Right lobe of liver (tissue), 6 donors: Measurements from ENCODE around the gene GPR39. TPM values are rescaled to one million over a fixed set of nuclear protein-coding genes. Genes with fewer than 3 reads are reported as not detected.

Experiments used
- ATAC-seq, 4 donors: fragments of 200-7000 bp; cut with Tn5 transposase; one replicate each; pipeline ENCODE4 v1.9.1; 2020; ENCODE audit warnings: mild to moderate bottlenecking in 4 of 4, moderate library complexity in 4 of 4
- DNase-seq, 3 donors: peaks; one replicate each; pipeline ENCODE4 v3.0.0-alpha.2; 2020
- H3K27ac ChIP-seq, 3 donors: fragments of 200-600 bp; one replicate each; pipeline ENCODE4 v1.8.0; 2022
- H3K27me3 ChIP-seq, 2 donors: fragments of 200-600 bp; one replicate each; pipeline ENCODE4 v1.8.0; 2022
- H3K36me3 ChIP-seq, 4 donors: fragments of 200-600 bp; sonication (generic) in 1 of 4; one replicate each; pipeline versions ENCODE4 v1.5.1 to v1.8.0; 2017 to 2022; ENCODE audit warnings: control low read depth in 1 of 4
- H3K4me1 ChIP-seq, 4 donors: fragments of 200-600 bp; sonication (generic) in 1 of 4; one replicate each; pipeline versions ENCODE4 v1.5.1 to v1.8.0; 2017 to 2022; ENCODE audit warnings: control low read depth in 1 of 4
- H3K4me3 ChIP-seq, 3 donors: fragments of 200-600 bp; one replicate each; pipeline ENCODE4 v1.8.0; 2022
- H3K9me3 ChIP-seq, 4 donors: fragments of 200-600 bp; sonication (generic) in 1 of 4; one replicate each; pipeline versions ENCODE4 v1.5.1 to v1.8.0; 2017 to 2022; ENCODE audit warnings: control low read depth in 1 of 4
- POLR2A ChIP-seq: fragments of 450-650 bp; IDR thresholded peaks from one replicate; pipeline ENCODE4 v1.6.1; 2017; ENCODE audit warnings: antibody characterized with exemption, mild to moderate bottlenecking
- WGBS: methylation state at CpG from one replicate; pipeline ENCODE4 v1.1.6; 2018; ENCODE audit warnings: low coverage, low lambda C conversion rate; ENCODE audit not compliant: insufficient coverage; ENCODE audit errors: missing lambda C conversion rate; 5-methylcytosine and 5-hydroxymethylcytosine counted together
- intact Hi-C, 2 donors: fragments of 100-400 bp; cut with DNase I; formaldehyde crosslinking; loops; one replicate each; pipeline versions ENCODE4 v1.11.2 to v1.14.1; 2022
- total RNA-seq, 6 experiments: library from RNA; depleted of rRNA in 2 of 6; stranded (reverse); fragments of >200 nt in 2 of 6; fragmentation: NEBNext Ultra II Directional in 3 of 6; extraction: Animal tissue kit (Norgen Biotek cat#: 25700) in 3 of 6; gene quantifications; one replicate each; pipeline versions ENCODE4 v1.1.0 to v1.2.4, GENCODE V29; 2016 to 2023
- TF ChIP-seq, protein P1 (sequence below), 4 donors: fragments of 200-600 bp in 3 of 4; fragments of 450-650 bp in 1 of 4; IDR thresholded peaks; one replicate each; pipeline versions ENCODE4 v1.5.1 to v1.8.0; 2016 to 2022; ENCODE audit warnings: antibody characterized with exemption in 4 of 4, mild to moderate bottlenecking in 2 of 4
- donor health status: DM: no; HTN: yes; CAD: no.
- donor health status: DM: no; HTN: no; CAD: no.
- donor health status: DM: no; HTN: no; CAD: no.
- donor health status: DM: no; HTN: yes; CAD: no.
- donor health status: DM: no; HTN: yes; CAD: no.

GPR39 gene
- total RNA-seq, 6 experiments from 2014 or later = 3.6 to 9.1 (median 6.0) TPM

DNA sequence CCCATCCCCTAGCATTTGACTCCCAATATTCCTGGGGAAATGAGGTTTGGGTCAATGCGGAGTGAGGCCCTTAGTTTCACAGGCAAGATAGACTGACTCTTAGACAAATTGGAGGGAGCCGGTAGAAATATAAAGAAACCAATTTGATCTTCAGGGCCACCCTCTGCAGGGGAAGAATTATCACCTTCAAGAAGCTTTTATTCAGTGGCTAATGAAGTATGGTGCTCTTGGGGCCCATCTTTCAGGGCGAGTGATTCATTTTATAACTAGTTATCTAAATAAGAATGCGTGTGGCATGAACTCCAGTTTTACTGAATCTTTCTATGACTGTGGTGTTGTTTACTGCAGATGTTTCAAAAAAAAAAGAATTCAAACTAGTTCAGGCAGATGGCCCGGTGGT is 165.0 kb downstream of the GPR39 start:
- Histone ChIP-seq H3K4me1 (peaks cover 0 to 7% (median 0%) of the 10 kb centered on the region in 4 donors), H3K4me3 (no peak overlapping the region), H3K27ac (no peak overlapping the region), H3K27me3 (no peaks in the 10 kb centered on the region), H3K9me3 (no peaks in the 10 kb centered on the region), H3K36me3 (no peaks in the 10 kb centered on the region)
- ATAC-seq = no peak
- intact Hi-C loops = no loop called here
- DNase-seq = no peak
- TF ChIP-seq, protein P1, sequence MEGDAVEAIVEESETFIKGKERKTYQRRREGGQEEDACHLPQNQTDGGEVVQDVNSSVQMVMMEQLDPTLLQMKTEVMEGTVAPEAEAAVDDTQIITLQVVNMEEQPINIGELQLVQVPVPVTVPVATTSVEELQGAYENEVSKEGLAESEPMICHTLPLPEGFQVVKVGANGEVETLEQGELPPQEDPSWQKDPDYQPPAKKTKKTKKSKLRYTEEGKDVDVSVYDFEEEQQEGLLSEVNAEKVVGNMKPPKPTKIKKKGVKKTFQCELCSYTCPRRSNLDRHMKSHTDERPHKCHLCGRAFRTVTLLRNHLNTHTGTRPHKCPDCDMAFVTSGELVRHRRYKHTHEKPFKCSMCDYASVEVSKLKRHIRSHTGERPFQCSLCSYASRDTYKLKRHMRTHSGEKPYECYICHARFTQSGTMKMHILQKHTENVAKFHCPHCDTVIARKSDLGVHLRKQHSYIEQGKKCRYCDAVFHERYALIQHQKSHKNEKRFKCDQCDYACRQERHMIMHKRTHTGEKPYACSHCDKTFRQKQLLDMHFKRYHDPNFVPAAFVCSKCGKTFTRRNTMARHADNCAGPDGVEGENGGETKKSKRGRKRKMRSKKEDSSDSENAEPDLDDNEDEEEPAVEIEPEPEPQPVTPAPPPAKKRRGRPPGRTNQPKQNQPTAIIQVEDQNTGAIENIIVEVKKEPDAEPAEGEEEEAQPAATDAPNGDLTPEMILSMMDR (IDR thresholded peaks at IDR 0.05) = no peak
- no peak for TF ChIP-seq POLR2A
- WGBS = 88% methylated on average over 4 of the region's 5 CpGs

DNA sequence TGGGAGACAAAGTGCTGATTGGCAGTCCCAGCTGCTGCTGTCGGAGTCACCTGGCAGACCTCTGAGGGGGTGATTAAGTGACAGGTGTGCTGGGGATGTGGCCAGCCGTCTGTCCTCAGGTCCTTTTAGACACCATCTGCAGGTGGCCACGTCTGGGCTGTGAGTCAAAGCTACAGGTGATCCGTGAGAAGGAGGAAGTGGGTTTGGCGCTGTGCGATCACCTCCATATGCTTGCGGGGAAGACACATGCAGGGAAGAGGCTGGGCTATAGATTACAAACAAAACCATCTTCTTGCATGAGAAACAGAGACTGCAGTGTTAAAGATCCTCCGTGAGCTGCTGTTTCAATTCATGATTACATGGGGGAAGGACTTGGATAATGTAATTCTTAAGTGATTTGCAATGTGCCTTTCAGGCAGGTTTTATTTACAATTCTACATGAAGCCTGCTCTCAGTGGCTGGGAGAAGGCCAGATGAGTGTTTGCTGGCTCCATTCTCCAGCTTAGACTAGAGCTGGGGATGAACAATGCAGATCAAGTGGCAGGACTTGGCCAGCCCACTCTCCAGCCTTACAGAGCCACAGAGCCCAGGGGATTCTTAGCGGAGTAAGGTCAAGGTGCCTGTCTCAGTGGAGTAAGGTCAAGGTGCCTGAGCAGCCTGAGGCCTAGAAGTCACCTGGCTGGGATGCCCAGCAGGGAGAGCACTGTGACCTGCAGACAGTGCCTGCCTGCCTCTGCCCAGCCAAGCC is 165.6 kb downstream of the GPR39 start:
- Histone ChIP-seq H3K4me1 (peaks cover 0 to 7% (median 0%) of the 10 kb centered on the region in 4 donors), H3K9me3 (no peaks in the 10 kb centered on the region), H3K36me3 (no peaks in the 10 kb centered on the region), H3K4me3 (no peak overlapping the region), H3K27ac (no peak overlapping the region), H3K27me3 (no peaks in the 10 kb centered on the region)
- ATAC-seq (peak; percentile 26 to 78 (median 54)), DNase-seq (no peak)
- WGBS = 81% methylated on average over 3 of the region's 9 CpGs
- intact Hi-C loops = no loop called here
- no peak for TF ChIP-seq POLR2A
- TF ChIP-seq, protein P1 (IDR thresholded peaks at IDR 0.05) = no peak

DNA sequence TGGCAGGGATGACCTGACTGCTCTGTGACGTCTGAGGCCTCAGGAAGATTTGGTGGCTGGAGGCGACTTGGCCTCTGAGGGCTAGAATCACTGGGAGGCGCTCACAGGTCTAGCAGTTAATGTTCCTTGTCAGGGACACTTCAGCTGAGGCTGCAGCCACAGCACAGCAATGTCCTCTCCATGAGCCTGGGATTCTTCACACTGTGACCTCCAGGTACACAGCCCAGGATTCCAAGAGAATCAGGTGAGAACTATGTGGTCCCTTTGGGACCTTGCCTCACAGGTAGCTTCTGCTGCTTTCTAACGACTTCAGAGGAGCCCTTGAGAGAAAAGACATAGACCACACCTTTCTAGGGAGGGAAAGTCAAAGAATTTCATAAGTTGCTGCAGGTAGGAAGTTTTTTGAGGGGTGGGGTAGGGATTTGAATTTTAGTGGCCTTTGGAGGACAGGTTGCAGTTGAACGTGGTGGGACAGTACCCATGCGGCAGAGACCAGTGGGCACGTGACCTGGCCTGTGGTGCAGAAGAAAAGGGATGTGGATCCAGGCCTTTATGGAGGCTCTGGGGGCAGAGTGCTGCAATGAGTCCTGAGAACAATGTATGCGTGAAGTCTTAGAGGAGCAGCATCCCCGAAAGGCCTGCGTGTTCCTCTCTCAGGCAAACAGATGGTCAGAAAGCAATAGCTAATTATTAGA is 167.2 kb downstream of the GPR39 start:
- Histone ChIP-seq H3K4me3 (no peak overlapping the region), H3K27ac (no peak overlapping the region), H3K36me3 (no peaks in the 10 kb centered on the region), H3K4me1 (peaks cover 0 to 18% (median 4%) of the 10 kb centered on the region in 4 donors), H3K27me3 (no peaks in the 10 kb centered on the region), H3K9me3 (no peaks in the 10 kb centered on the region)
- ATAC-seq (no peak), DNase-seq (no peak)
- 69% methylated on average over 7 of the region's 10 CpGs for WGBS
- intact Hi-C loops = no loop called here
- TF ChIP-seq, protein P1 (IDR thresholded peaks at IDR 0.05) = no peak
- no peak for TF ChIP-seq POLR2A

DNA sequence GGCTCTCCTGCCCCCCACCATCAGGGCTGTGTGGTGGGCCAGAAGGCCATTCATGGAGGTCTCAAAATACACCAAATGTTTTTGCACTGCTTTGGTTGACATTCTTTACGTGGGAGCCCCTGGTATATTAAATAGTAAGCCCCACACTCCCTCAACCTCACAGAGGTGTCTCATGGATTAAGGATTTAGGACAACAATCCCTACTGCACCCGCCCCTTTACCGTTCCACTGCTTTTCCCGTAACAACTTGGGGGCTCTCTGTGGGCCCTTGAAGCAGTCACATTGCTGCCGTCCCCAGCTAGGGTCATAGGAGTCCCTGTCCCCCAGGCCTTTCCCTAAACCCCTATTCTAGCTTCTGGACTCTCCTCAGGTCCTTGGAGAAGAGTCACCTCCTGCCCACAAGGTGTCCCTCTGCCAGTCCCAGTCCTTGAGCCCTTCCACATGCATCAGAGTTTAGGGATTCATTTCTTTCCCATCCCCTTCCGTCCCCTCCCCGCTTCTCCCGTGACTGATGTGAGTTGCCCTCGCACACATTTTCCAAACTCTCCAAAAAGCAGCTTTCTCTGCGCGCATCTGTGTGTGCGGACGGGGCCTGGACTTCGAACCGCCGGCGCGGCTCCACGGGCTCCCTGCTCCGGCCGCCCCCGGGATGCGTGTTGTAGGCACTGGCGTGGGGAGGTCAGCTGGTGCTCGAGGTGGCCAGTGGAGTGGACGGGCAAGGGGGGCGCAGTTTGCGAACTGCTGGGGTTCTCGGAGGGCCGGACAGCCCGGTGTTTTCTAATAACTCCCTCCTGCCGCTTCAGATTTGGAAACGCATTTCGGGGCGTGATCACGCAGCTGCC is 168.6 kb downstream of the GPR39 start:
- H3K4me3 ChIP-seq = no peak overlapping the region
- no peaks in the 10 kb centered on the region for H3K36me3 ChIP-seq
- intact Hi-C loops = no loop called here
- H3K4me1 ChIP-seq = peaks cover 0 to 31% (median 12%) of the 10 kb centered on the region in 4 donors
- no peak overlapping the region for H3K27ac ChIP-seq
- 92% methylated on average over 20 of the region's 36 CpGs for WGBS
- TF ChIP-seq, protein P1 (IDR thresholded peaks at IDR 0.05) = no peak
- TF ChIP-seq POLR2A = no peak
- no peak for ATAC-seq
- no peak for DNase-seq
- H3K9me3 ChIP-seq = no peaks in the 10 kb centered on the region
- no peaks in the 10 kb centered on the region for H3K27me3 ChIP-seq
